Activated CD4-positive, alpha-beta T cell treated with anti-CD3 and anti-CD28 coated beads, Interleukin-2, amount 10 ng/mL, durations not matched to agents 7 days and 5 days (primary cell): ENCODE results near the gene LRRC74A. TPM values are rescaled to one million over a fixed set of nuclear protein-coding genes. Genes with fewer than 3 reads are reported as not detected.
"Not testable (repeated sequence)": the region's sequence is repeated elsewhere in the genome, so short reads cannot be mapped to it uniquely, and the experiment has no call there.

Source experiments
- CTCF ChIA-PET: fragments of 350-600 bp; sonication (Branson Sonifier 250); formaldehyde crosslinking; loops from one replicate; lab custom pipeline; 2021; ENCODE audit warnings: antibody characterized with exemption; lab: Charles Lee
- POLR2A ChIA-PET: fragments of 350-600 bp; sonication (Branson Sonifier 250); formaldehyde crosslinking; loops from one replicate; lab custom pipeline; 2021; ENCODE audit warnings: antibody characterized with exemption; lab: Charles Lee
- DNase-seq: peaks from one replicate; pipeline ENCODE4 v3.0.0-alpha.2; 2020
- H3K27ac Mint-ChIP-seq: one replicate; pipeline ENCODE4 v1.8.0; 2021; ENCODE audit warnings: mild to moderate bottlenecking, moderate library complexity, mixed read lengths
- H3K27me3 Mint-ChIP-seq: one replicate; pipeline ENCODE4 v1.8.0; 2021; ENCODE audit warnings: mixed read lengths
- H3K36me3 Mint-ChIP-seq: one replicate; pipeline ENCODE4 v1.8.0; 2021; ENCODE audit warnings: low read depth, mixed read lengths
- H3K4me1 Mint-ChIP-seq: one replicate; pipeline ENCODE4 v1.8.0; 2021; ENCODE audit warnings: mixed read lengths
- H3K4me3 Mint-ChIP-seq: one replicate; pipeline ENCODE4 v1.8.0; 2021; ENCODE audit warnings: mild to moderate bottlenecking, moderate library complexity, mixed read lengths
- H3K9me3 Mint-ChIP-seq: one replicate; pipeline ENCODE4 v1.8.0; 2021; ENCODE audit warnings: mixed read lengths
- total RNA-seq, 2 experiments: library from RNA; stranded (reverse); gene quantifications; one replicate each; pipeline ENCODE4 v1.2.3, GENCODE V29; 2021

Gene LRRC74A
- total RNA-seq, 2 experiments from 2014 or later = not detected

- H3K27me3 Mint-ChIP-seq = peaks cover 6% of the 10 kb centered on the region
- H3K36me3 Mint-ChIP-seq = peaks cover 8% of the 10 kb centered on the region
- H3K27ac Mint-ChIP-seq = peak overlapping the region; percentile 25
- ChIA-PET CTCF (interaction anchor here (0.6 to 2.1 kb wide), 7 partner anchors 9 to 198 kb away, joined by 3 to 7 read pairs (median 5); no protein-coding TSS in a partner anchor), POLR2A (no interaction called here)
- H3K4me1 Mint-ChIP-seq = peaks cover 45% of the 10 kb centered on the region
- no peak overlapping the region for H3K4me3 Mint-ChIP-seq
- H3K9me3 Mint-ChIP-seq = peaks cover 2% of the 10 kb centered on the region
- DNase-seq = peak; percentile 65
Observed at GRCh38 chr14:76904740-76905569, 78.7 kb downstream of the LRRC74A start.

- H3K27ac Mint-ChIP-seq = peak overlapping the region; percentile 98
- POLR2A ChIA-PET = no interaction called here
- H3K4me3 Mint-ChIP-seq = peak overlapping the region; percentile 35
Observed at GRCh38 chr14:76908834-76909233, 82.6 kb downstream of the LRRC74A start.

GRCh38 chr14:76909266-76909665 lies 83.1 kb downstream of the LRRC74A start:
- Mint-ChIP-seq H3K9me3 (peaks cover 2% of the 10 kb centered on the region), H3K4me1 (peaks cover 68% of the 10 kb centered on the region), H3K27me3 (no peaks in the 10 kb centered on the region), H3K27ac (peak overlapping the region; percentile 98), H3K4me3 (peak overlapping the region; percentile 35), H3K36me3 (peaks cover 8% of the 10 kb centered on the region)
- no peak for DNase-seq
- ChIA-PET CTCF (interaction anchor here (1.2 to 2.1 kb wide), 4 partner anchors 14 to 123 kb away, joined by 3 to 5 read pairs (median 4); no protein-coding TSS in a partner anchor), POLR2A (no interaction called here)

More at GRCh38 chr14:76908834-76909233, 82.6 kb downstream of the LRRC74A start:
- CTCF ChIA-PET = interaction anchor here (0.5 to 2.1 kb wide), 6 partner anchors 14 to 170 kb away, joined by 3 to 5 read pairs (median 4); no protein-coding TSS in a partner anchor
- peaks cover 68% of the 10 kb centered on the region for H3K4me1 Mint-ChIP-seq
- peaks cover 2% of the 10 kb centered on the region for H3K9me3 Mint-ChIP-seq
- H3K27me3 Mint-ChIP-seq = no peaks in the 10 kb centered on the region
- DNase-seq = peak; percentile 85
- H3K36me3 Mint-ChIP-seq = peaks cover 8% of the 10 kb centered on the region

- Mint-ChIP-seq H3K27me3 (no peaks in the 10 kb centered on the region), H3K27ac (peak overlapping the region; percentile 98), H3K9me3 (peaks cover 2% of the 10 kb centered on the region), H3K4me1 (peaks cover 67% of the 10 kb centered on the region), H3K36me3 (peaks cover 8% of the 10 kb centered on the region), H3K4me3 (no peak overlapping the region)
- POLR2A ChIA-PET = interaction anchor here (0.6 kb wide), 1 partner anchor 708 kb away, joined by 4 read pairs; no protein-coding TSS in a partner anchor
- CTCF ChIA-PET = interaction anchor here (0.6 to 1.8 kb wide), 10 partner anchors 25 to 709 kb away, joined by 3 to 5 read pairs (median 3); no protein-coding TSS in a partner anchor
- DNase-seq = no peak
Observed at GRCh38 chr14:76910371-76910890, 84.2 kb downstream of the LRRC74A start.

- POLR2A ChIA-PET = no interaction called here
Observed at GRCh38 chr14:76911473-76911872, 85.3 kb downstream of the LRRC74A start.

GRCh38 chr14:76914533-76915081 lies 88.4 kb downstream of the LRRC74A start:
- DNase-seq, H3K27me3 Mint-ChIP-seq, H3K9me3 Mint-ChIP-seq, H3K4me3 Mint-ChIP-seq, H3K36me3 Mint-ChIP-seq, POLR2A ChIA-PET: not testable (repeated sequence)
- CTCF ChIA-PET = interaction anchor here (0.6 to 4.5 kb wide), 15 partner anchors 8 to 407 kb away, joined by 3 to 33 read pairs (median 9); partner anchors contain the start of gene GSTZ1
- Mint-ChIP-seq H3K27ac (peak overlapping the region; percentile 81), H3K4me1 (peaks cover 71% of the 10 kb centered on the region)

More at GRCh38 chr14:76911473-76911872, 85.3 kb downstream of the LRRC74A start:
- Mint-ChIP-seq H3K9me3 (peaks cover 2% of the 10 kb centered on the region), H3K4me1 (peaks cover 69% of the 10 kb centered on the region), H3K4me3 (no peak overlapping the region), H3K36me3 (peaks cover 8% of the 10 kb centered on the region), H3K27ac (no peak overlapping the region), H3K27me3 (no peaks in the 10 kb centered on the region)
- CTCF ChIA-PET = interaction anchor here (0.6 to 4.5 kb wide), 7 partner anchors 12 to 154 kb away, joined by 3 to 33 read pairs (median 4); no protein-coding TSS in a partner anchor
- DNase-seq = no peak

- no peak for DNase-seq
- ChIA-PET POLR2A (no interaction called here), CTCF (interaction anchor here (0.8 to 1.6 kb wide), 4 partner anchors 17 to 136 kb away, joined by 3 to 9 read pairs (median 4); no protein-coding TSS in a partner anchor)
- no peak overlapping the region for H3K27ac Mint-ChIP-seq
- H3K4me1 Mint-ChIP-seq = peaks cover 75% of the 10 kb centered on the region
- no peaks in the 10 kb centered on the region for H3K36me3 Mint-ChIP-seq
- H3K27me3 Mint-ChIP-seq = no peaks in the 10 kb centered on the region
- H3K4me3 Mint-ChIP-seq = no peak overlapping the region
- H3K9me3 Mint-ChIP-seq = no peaks in the 10 kb centered on the region
Observed at GRCh38 chr14:76916040-76916715, 90.0 kb downstream of the LRRC74A start.

GRCh38 chr14:76917158-76917596 lies 91.0 kb downstream of the LRRC74A start:
- Mint-ChIP-seq H3K4me1 (peaks cover 71% of the 10 kb centered on the region), H3K4me3 (no peak overlapping the region), H3K27ac (no peak overlapping the region), H3K36me3 (no peaks in the 10 kb centered on the region), H3K27me3 (no peaks in the 10 kb centered on the region), H3K9me3 (no peaks in the 10 kb centered on the region)
- no peak for DNase-seq
- ChIA-PET POLR2A (no interaction called here), CTCF (interaction anchor here (0.8 to 1.6 kb wide), 8 partner anchors 12 to 151 kb away, joined by 3 to 9 read pairs (median 6); no protein-coding TSS in a partner anchor)

GRCh38 chr14:76917745-76918255 lies 91.6 kb downstream of the LRRC74A start:
- Mint-ChIP-seq H3K4me1 (peaks cover 75% of the 10 kb centered on the region), H3K27me3 (no peaks in the 10 kb centered on the region), H3K36me3 (no peaks in the 10 kb centered on the region), H3K27ac (no peak overlapping the region), H3K9me3 (no peaks in the 10 kb centered on the region), H3K4me3 (no peak overlapping the region)
- DNase-seq = no peak
- ChIA-PET CTCF (interaction anchor here (0.5 to 1.6 kb wide), 9 partner anchors 12 to 150 kb away, joined by 3 to 9 read pairs (median 5); no protein-coding TSS in a partner anchor), POLR2A (no interaction called here)

GRCh38 chr14:76918256-76918781 lies 92.1 kb downstream of the LRRC74A start:
- Mint-ChIP-seq H3K27me3 (no peaks in the 10 kb centered on the region), H3K27ac (peak overlapping the region; percentile 31), H3K36me3 (no peaks in the 10 kb centered on the region), H3K9me3 (no peaks in the 10 kb centered on the region), H3K4me1 (peaks cover 75% of the 10 kb centered on the region), H3K4me3 (no peak overlapping the region)
- CTCF ChIA-PET = interaction anchor here (0.5 to 1.6 kb wide), 7 partner anchors 11 to 150 kb away, joined by 3 to 7 read pairs (median 4); no protein-coding TSS in a partner anchor
- DNase-seq = no peak
- POLR2A ChIA-PET = no interaction called here

GRCh38 chr14:76918782-76919394 lies 92.7 kb downstream of the LRRC74A start:
- Mint-ChIP-seq H3K27me3 (no peaks in the 10 kb centered on the region), H3K36me3 (no peaks in the 10 kb centered on the region), H3K4me3 (no peak overlapping the region), H3K4me1 (peaks cover 75% of the 10 kb centered on the region), H3K9me3 (no peaks in the 10 kb centered on the region), H3K27ac (peak overlapping the region; percentile 50)
- DNase-seq = no peak
- ChIA-PET CTCF (interaction anchor here (0.6 to 1.7 kb wide), 4 partner anchors 10 to 155 kb away, joined by 3 to 5 read pairs (median 4); no protein-coding TSS in a partner anchor), POLR2A (no interaction called here)
